Measurements from ENCODE around the gene FAM107B.

DNA sequence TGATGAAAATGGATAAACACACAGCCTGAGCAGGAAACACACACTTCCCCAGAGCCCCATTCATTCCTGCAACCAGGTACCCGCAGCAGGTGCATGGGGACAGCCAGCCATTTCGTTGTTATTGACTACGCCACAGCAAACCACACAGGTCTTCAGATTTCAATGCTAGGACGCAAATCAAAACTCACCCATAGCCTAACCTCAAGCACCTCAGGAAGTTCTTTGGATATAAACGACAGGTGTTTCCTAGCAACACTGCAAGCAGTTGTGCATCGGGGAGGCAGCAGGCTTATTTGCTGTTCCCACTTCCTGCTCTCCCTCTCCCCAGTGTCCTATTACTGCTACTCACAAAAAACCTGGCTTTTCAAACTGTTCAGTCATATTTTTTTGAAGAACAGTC is 267.5 kb downstream of the FAM107B start:
- TF ChIP-seq, protein P1, sequence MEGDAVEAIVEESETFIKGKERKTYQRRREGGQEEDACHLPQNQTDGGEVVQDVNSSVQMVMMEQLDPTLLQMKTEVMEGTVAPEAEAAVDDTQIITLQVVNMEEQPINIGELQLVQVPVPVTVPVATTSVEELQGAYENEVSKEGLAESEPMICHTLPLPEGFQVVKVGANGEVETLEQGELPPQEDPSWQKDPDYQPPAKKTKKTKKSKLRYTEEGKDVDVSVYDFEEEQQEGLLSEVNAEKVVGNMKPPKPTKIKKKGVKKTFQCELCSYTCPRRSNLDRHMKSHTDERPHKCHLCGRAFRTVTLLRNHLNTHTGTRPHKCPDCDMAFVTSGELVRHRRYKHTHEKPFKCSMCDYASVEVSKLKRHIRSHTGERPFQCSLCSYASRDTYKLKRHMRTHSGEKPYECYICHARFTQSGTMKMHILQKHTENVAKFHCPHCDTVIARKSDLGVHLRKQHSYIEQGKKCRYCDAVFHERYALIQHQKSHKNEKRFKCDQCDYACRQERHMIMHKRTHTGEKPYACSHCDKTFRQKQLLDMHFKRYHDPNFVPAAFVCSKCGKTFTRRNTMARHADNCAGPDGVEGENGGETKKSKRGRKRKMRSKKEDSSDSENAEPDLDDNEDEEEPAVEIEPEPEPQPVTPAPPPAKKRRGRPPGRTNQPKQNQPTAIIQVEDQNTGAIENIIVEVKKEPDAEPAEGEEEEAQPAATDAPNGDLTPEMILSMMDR (IDR thresholded peaks at IDR 0.05) = no peak
- TF ChIP-seq POLR2A (IDR thresholded peaks at IDR 0.05) = no peak

Measured in uterus (tissue), 2 donors.